ENCODE results near the gene HSF2BP.

- no peak for TF ChIP-seq CTCF (IDR thresholded peaks at IDR 0.05)
- TF ChIP-seq EP300 (IDR thresholded peaks at IDR 0.05): no peak
Observed at GRCh38 chr21:43593078-43593477, 66.2 kb downstream of the HSF2BP start.
